ENCODE data around the gene CFAP58.

Gene CFAP58

DNA sequence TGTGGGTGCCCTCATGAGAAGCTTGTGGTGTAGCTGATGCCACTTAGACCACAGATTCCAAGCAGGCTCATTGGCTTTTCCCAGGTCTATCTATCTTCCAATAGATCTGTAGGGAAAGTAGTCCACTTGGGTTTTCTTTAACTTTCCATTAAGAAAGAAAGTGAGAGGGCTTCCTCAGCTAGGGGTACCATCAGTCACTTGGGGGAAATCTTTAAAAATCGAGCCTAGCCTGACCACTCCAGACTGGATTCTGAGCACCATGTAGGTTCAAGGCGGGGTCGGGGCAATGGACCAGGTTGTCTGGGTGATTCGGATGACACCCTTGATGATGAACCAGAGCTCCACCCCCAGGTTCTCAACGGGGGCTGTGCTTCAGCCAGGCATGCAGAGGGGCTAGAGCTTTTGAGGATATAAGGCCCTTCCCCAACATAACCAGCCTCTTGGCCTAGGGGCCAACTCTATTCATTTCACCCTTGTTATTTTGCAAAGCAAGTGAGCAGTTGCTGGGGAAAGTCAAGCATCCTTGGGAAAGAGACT, 42.4 kb upstream of the CFAP58 start:
- TF ChIP-seq, protein P1, sequence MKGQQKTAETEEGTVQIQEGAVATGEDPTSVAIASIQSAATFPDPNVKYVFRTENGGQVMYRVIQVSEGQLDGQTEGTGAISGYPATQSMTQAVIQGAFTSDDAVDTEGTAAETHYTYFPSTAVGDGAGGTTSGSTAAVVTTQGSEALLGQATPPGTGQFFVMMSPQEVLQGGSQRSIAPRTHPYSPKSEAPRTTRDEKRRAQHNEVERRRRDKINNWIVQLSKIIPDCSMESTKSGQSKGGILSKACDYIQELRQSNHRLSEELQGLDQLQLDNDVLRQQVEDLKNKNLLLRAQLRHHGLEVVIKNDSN (IDR thresholded peaks at IDR 0.05) = no peak
- TF ChIP-seq FOXM1 (IDR thresholded peaks at IDR 0.05; ENCODE audit: borderline replicate concordance, low read depth) = no peak
- no peak for TF ChIP-seq TEAD4 (IDR thresholded peaks at IDR 0.05)
- no peak for TF ChIP-seq CEBPB (IDR thresholded peaks at IDR 0.05)
- TF ChIP-seq, protein P2, sequence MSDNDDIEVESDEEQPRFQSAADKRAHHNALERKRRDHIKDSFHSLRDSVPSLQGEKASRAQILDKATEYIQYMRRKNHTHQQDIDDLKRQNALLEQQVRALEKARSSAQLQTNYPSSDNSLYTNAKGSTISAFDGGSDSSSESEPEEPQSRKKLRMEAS (IDR thresholded peaks at IDR 0.05) = no peak
- TF ChIP-seq TCF12 (IDR thresholded peaks at IDR 0.05; ENCODE audit: low read depth) = no peak
- no peak for TF ChIP-seq RAD21 (IDR thresholded peaks at IDR 0.05; ENCODE audit: low read depth)
- TF ChIP-seq NFIC (IDR thresholded peaks at IDR 0.05) = no peak
- TF ChIP-seq ZBTB7A (IDR thresholded peaks at IDR 0.05; ENCODE audit: low read depth) = no peak
- no peak for TF ChIP-seq EP300 (IDR thresholded peaks at IDR 0.05; ENCODE audit: borderline replicate concordance)
- no peak for TF ChIP-seq CREB1 (IDR thresholded peaks at IDR 0.05; ENCODE audit: low read depth)
- TF ChIP-seq EGR1 (IDR thresholded peaks at IDR 0.05) = no peak
- TF ChIP-seq YY1 (IDR thresholded peaks at IDR 0.05; ENCODE audit: low read depth) = no peak
- TF ChIP-seq TAF1 (IDR thresholded peaks at IDR 0.05; ENCODE audit: low read depth) = no peak

GRCh38 chr10:104314591-104315485, 38.8 kb upstream of the CFAP58 start:
- TF ChIP-seq REST (IDR thresholded peaks at IDR 0.05; ENCODE audit: low read depth) (no peak), YY1 (IDR thresholded peaks at IDR 0.05; ENCODE audit: low read depth) (no peak), TCF12 (IDR thresholded peaks at IDR 0.05; ENCODE audit: low read depth) (no peak), ZBTB7A (IDR thresholded peaks at IDR 0.05; ENCODE audit: low read depth) (no peak), RAD21 (IDR thresholded peaks at IDR 0.05; ENCODE audit: low read depth) (no peak), CREB1 (IDR thresholded peaks at IDR 0.05; ENCODE audit: low read depth) (no peak), EP300 (IDR thresholded peaks at IDR 0.05; ENCODE audit: borderline replicate concordance) (no peak), EGR1 (IDR thresholded peaks at IDR 0.05) (no peak), TEAD4 (IDR thresholded peaks at IDR 0.05) (no peak)

DNA sequence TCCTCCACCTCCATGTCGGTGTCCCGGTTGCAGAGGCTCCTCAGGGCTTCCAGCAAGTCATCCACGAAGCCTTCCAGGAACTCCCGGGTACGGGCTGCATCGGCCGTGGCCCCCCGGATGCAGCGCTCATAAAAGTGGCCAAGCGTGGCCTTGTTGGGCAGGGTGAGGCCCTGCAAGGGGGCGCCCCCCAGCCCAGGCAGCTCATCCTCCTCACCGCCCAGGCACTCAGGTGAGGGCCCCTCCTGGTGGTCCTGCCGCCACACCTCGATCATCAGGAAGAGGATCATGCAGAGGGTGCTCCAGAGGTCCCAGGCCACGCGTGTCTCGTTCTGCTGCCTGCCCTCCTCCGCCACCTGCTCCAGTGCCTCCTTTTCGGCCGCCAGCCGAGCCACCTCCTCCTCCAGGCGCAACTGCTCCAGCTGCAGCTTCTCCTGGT, 38.1 kb upstream of the CFAP58 start:
- TF ChIP-seq EGR1 (IDR thresholded peaks at IDR 0.05) (no peak), CREB1 (IDR thresholded peaks at IDR 0.05; ENCODE audit: low read depth) (no peak), REST (IDR thresholded peaks at IDR 0.05; ENCODE audit: low read depth) (no peak), YY1 (IDR thresholded peaks at IDR 0.05; ENCODE audit: low read depth) (no peak), TEAD4 (IDR thresholded peaks at IDR 0.05) (no peak), NFIC (IDR thresholded peaks at IDR 0.05) (no peak), TAF1 (IDR thresholded peaks at IDR 0.05; ENCODE audit: low read depth) (no peak), EP300 (IDR thresholded peaks at IDR 0.05; ENCODE audit: borderline replicate concordance) (no peak), TCF12 (IDR thresholded peaks at IDR 0.05; ENCODE audit: low read depth) (no peak), ZBTB7A (IDR thresholded peaks at IDR 0.05; ENCODE audit: low read depth) (no peak), FOXM1 (IDR thresholded peaks at IDR 0.05; ENCODE audit: borderline replicate concordance, low read depth) (no peak), RAD21 (IDR thresholded peaks at IDR 0.05; ENCODE audit: low read depth) (no peak), CEBPB (IDR thresholded peaks at IDR 0.05) (no peak)
- TF ChIP-seq, protein P1 (IDR thresholded peaks at IDR 0.05) = no peak
- TF ChIP-seq, protein P2 (IDR thresholded peaks at IDR 0.05) = no peak

GRCh38 chr10:104316321-104317099, 37.1 kb upstream of the CFAP58 start:
- TF ChIP-seq TEAD4 (IDR thresholded peaks at IDR 0.05) (no peak), EGR1 (IDR thresholded peaks at IDR 0.05) (no peak), NFIC (IDR thresholded peaks at IDR 0.05) (no peak), REST (IDR thresholded peaks at IDR 0.05; ENCODE audit: low read depth) (no peak), YY1 (IDR thresholded peaks at IDR 0.05; ENCODE audit: low read depth) (no peak), CREB1 (IDR thresholded peaks at IDR 0.05; ENCODE audit: low read depth) (no peak), FOXM1 (IDR thresholded peaks at IDR 0.05; ENCODE audit: borderline replicate concordance, low read depth) (no peak), EP300 (IDR thresholded peaks at IDR 0.05; ENCODE audit: borderline replicate concordance) (no peak), TCF12 (IDR thresholded peaks at IDR 0.05; ENCODE audit: low read depth) (no peak), ZBTB7A (IDR thresholded peaks at IDR 0.05; ENCODE audit: low read depth) (no peak), CEBPB (IDR thresholded peaks at IDR 0.05) (no peak), TAF1 (IDR thresholded peaks at IDR 0.05; ENCODE audit: low read depth) (no peak), RAD21 (IDR thresholded peaks at IDR 0.05; ENCODE audit: low read depth) (no peak)
- TF ChIP-seq, protein P2 (IDR thresholded peaks at IDR 0.05) = no peak
- TF ChIP-seq, protein P1 (IDR thresholded peaks at IDR 0.05) = no peak
